Measurements from ENCODE around the gene NCKAP5L.

Gene NCKAP5L

DNA sequence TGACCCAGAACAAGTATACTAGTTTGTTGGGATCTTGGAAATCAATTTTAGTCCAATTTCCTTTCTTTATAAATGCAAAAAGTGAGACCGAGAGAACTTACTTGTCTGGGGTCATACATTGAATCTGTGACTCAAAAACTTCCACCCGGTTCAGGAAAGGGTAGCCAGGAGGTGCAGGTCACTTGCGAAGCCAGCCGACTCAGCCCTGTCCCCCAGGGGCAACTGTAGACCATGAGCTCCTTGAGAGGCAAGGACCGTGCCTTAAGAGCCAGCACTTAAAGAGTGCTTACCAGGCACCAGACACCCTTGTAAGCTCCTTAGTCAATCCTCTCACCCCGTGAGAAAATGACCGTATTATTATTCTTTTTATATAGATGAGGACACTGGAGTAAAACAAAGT is 15.2 kb upstream of the NCKAP5L start:
- Histone ChIP-seq H3K27ac (ENCODE audit: insufficient read depth, low read length, poor library complexity, severe bottlenecking) (peak overlapping the region; percentile 75), H3K9me3 (ENCODE audit: control insufficient read depth, low read length) (no peaks in the 10 kb centered on the region), H3K4me3 (ENCODE audit: insufficient read depth, low read depth, low read length, poor library complexity, severe bottlenecking) (peak overlapping the region; percentile 64), H3K36me3 (ENCODE audit: control insufficient read depth, insufficient read depth, low read length) (no peaks in the 10 kb centered on the region), H3K27me3 (replicated peaks; ENCODE audit: control insufficient read depth, insufficient read depth, low read length, poor library complexity, severe bottlenecking) (no peaks in the 10 kb centered on the region), H3K4me1 (ENCODE audit: control insufficient read depth, insufficient read depth, low read length, poor library complexity, severe bottlenecking) (peaks cover 14% of the 10 kb centered on the region)
- DNase-seq: no peak

- Histone ChIP-seq H3K27ac (ENCODE audit: insufficient read depth, low read length, poor library complexity, severe bottlenecking) (peak within 1 kb of the TSS; percentile 75), H3K9me3 (ENCODE audit: control insufficient read depth, low read length) (no peaks in the 10 kb centered on the region), H3K36me3 (ENCODE audit: control insufficient read depth, insufficient read depth, low read length) (no peaks in the 10 kb centered on the region), H3K27me3 (replicated peaks; ENCODE audit: control insufficient read depth, insufficient read depth, low read length, poor library complexity, severe bottlenecking) (no peaks in the 10 kb centered on the region), H3K4me3 (ENCODE audit: insufficient read depth, low read depth, low read length, poor library complexity, severe bottlenecking) (peak within 1 kb of the TSS; percentile 64), H3K4me1 (ENCODE audit: control insufficient read depth, insufficient read depth, low read length, poor library complexity, severe bottlenecking) (peaks cover 14% of the 10 kb centered on the region)
- DNase-seq: peak; percentile 86 to 91 (median 88)
Observed at GRCh38 chr12:49842519-49843352, 14.5 kb upstream of the NCKAP5L start, which contains the start of gene BCDIN3D. Gene BCDIN3D, minus strand, starts transcription at chr12:49843106. Its CDS starts 19 bp downstream, at chr12:49843087.

DNA sequence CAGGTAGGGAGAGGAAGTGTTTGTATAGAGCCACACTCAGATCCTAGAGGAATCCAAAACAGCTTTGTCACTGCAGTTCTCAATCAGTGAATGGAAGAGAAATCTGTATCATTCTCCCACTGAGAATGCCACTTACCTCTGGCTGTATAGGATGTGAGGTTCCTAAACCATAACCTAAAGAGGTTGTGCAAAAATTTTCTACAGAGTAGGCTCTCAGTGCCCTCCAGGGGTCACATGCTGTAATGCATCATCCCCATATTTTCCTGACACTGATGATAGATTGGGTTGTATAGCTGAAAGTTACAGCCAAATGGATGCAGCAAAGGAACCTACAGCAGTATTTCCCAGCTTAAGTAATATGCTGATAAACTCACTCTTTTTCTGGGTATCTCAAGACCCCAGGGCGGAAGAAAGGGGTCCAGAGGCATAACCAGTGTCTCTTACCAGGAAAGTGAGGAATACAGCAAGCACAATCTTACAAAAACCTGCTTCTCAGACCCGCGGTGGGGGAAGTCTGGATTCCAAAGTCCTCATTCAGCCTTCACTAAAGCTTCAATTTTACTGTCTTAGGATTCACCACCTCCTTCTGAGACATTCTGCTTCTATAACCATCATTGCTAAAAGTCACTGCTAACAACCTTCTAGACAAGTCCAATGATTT is 10.9 kb upstream of the NCKAP5L start:
- H3K27me3 ChIP-seq (replicated peaks; ENCODE audit: control insufficient read depth, insufficient read depth, low read length, poor library complexity, severe bottlenecking): no peaks in the 10 kb centered on the region
- no peaks in the 10 kb centered on the region for H3K9me3 ChIP-seq (ENCODE audit: control insufficient read depth, low read length)
- no peak overlapping the region for H3K4me3 ChIP-seq (ENCODE audit: insufficient read depth, low read depth, low read length, poor library complexity, severe bottlenecking)
- no peak overlapping the region for H3K27ac ChIP-seq (ENCODE audit: insufficient read depth, low read length, poor library complexity, severe bottlenecking)
- H3K4me1 ChIP-seq (ENCODE audit: control insufficient read depth, insufficient read depth, low read length, poor library complexity, severe bottlenecking): peaks cover 5% of the 10 kb centered on the region
- H3K36me3 ChIP-seq (ENCODE audit: control insufficient read depth, insufficient read depth, low read length): no peaks in the 10 kb centered on the region
- no peak for DNase-seq

- Histone ChIP-seq H3K27me3 (replicated peaks; ENCODE audit: control insufficient read depth, insufficient read depth, low read length, poor library complexity, severe bottlenecking) (no peaks in the 10 kb centered on the region), H3K4me3 (ENCODE audit: insufficient read depth, low read depth, low read length, poor library complexity, severe bottlenecking) (no peak overlapping the region), H3K4me1 (ENCODE audit: control insufficient read depth, insufficient read depth, low read length, poor library complexity, severe bottlenecking) (peaks cover 10% of the 10 kb centered on the region), H3K9me3 (ENCODE audit: control insufficient read depth, low read length) (no peaks in the 10 kb centered on the region), H3K27ac (ENCODE audit: insufficient read depth, low read length, poor library complexity, severe bottlenecking) (no peak overlapping the region), H3K36me3 (ENCODE audit: control insufficient read depth, insufficient read depth, low read length) (no peaks in the 10 kb centered on the region)
- no peak for DNase-seq
Observed at GRCh38 chr12:49832836-49833421, 4.7 kb upstream of the NCKAP5L start.

DNA sequence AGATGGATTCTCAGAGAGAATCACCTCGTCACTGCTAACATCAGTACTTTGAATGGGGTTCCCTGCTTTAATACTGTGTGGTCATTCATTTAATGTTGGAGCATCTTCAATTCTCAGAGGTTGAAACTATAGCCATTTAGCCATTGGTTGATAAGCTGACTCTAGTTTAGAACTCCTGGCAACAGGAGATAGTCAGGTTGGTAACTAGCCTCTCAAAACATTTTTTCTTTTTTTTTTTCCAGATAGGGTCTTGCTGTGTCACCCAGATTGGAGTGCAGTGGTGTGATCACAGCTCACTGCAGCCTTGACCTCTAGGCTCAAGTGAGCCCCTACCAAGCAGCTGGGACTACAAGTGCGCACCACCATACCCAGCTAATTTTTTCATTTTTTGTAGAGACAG is 3.5 kb upstream of the NCKAP5L start:
- Histone ChIP-seq H3K9me3 (ENCODE audit: control insufficient read depth, low read length) (no peaks in the 10 kb centered on the region), H3K27me3 (replicated peaks; ENCODE audit: control insufficient read depth, insufficient read depth, low read length, poor library complexity, severe bottlenecking) (no peaks in the 10 kb centered on the region), H3K4me3 (ENCODE audit: insufficient read depth, low read depth, low read length, poor library complexity, severe bottlenecking) (no peak overlapping the region)

DNA sequence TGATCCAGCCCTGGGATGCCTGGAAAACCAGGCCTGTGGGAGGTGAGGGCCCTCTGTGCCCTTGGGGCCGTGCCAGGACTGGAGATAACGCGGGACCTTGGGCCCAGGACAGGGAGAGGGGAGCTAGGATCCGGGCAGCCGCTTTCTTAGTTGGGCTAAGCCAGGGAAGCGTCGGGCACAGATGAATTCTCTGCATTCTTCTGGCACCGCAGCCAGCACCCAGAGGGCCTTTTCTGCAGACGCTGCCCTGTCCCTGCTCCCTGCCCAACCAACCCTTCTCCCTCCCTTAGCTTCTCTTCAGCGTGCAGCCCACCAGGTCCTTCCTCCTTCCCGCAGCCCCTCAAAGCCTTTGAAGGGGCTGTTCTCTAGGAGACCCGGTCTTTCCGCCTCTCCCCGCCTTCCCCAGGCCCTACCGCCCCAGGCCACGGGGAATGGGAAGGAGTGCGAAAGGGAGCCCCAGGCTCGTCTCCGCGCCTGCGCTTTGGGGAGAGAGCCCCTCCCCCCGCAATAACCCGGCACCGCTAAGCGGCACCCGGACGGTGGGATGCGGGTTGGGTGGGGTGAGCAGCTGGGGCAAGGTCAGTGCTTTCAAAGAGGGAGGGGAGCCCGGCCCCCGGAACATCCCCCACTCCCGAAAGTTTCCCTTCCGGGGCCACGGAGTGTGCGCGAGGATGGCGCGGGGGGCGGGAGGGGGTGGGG is 663 bp downstream of the NCKAP5L start:
- Histone ChIP-seq H3K36me3 (ENCODE audit: control insufficient read depth, insufficient read depth, low read length) (no peaks in the 10 kb centered on the region), H3K27me3 (replicated peaks; ENCODE audit: control insufficient read depth, insufficient read depth, low read length, poor library complexity, severe bottlenecking) (no peaks in the 10 kb centered on the region), H3K27ac (ENCODE audit: insufficient read depth, low read length, poor library complexity, severe bottlenecking) (peak overlapping the region; percentile 39), H3K9me3 (ENCODE audit: control insufficient read depth, low read length) (no peaks in the 10 kb centered on the region), H3K4me3 (ENCODE audit: insufficient read depth, low read depth, low read length, poor library complexity, severe bottlenecking) (peak overlapping the region; percentile 75), H3K4me1 (ENCODE audit: control insufficient read depth, insufficient read depth, low read length, poor library complexity, severe bottlenecking) (peaks cover 18% of the 10 kb centered on the region)
- DNase-seq: peak; percentile 7 to 34 (median 27)

More for the DNA sequence above, 3.5 kb upstream of the NCKAP5L start:
- DNase-seq: no peak
- Histone ChIP-seq H3K36me3 (ENCODE audit: control insufficient read depth, insufficient read depth, low read length) (no peaks in the 10 kb centered on the region), H3K27ac (ENCODE audit: insufficient read depth, low read length, poor library complexity, severe bottlenecking) (no peak overlapping the region), H3K4me1 (ENCODE audit: control insufficient read depth, insufficient read depth, low read length, poor library complexity, severe bottlenecking) (peaks cover 18% of the 10 kb centered on the region)

DNA sequence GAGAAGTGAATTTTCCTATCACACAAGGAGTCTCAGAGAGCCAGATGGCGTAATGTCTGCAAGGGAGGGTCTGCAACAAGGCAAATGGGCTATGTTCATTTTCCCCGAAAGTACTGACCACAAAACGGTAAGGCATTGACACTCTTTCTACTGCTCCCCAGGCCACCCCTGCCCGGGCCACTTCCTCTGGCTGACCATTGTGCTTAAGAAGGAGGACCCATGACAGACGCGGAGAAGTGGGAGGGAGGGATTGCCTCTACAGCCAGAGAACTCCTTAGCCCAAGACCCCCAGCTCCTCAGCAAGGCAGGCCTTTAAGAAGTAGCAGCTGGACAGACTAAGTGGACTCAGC is 1.2 kb downstream of the NCKAP5L start:
- peaks cover 18% of the 10 kb centered on the region for H3K4me1 ChIP-seq (ENCODE audit: control insufficient read depth, insufficient read depth, low read length, poor library complexity, severe bottlenecking)
- H3K27me3 ChIP-seq (replicated peaks; ENCODE audit: control insufficient read depth, insufficient read depth, low read length, poor library complexity, severe bottlenecking): no peaks in the 10 kb centered on the region
- no peak overlapping the region for H3K4me3 ChIP-seq (ENCODE audit: insufficient read depth, low read depth, low read length, poor library complexity, severe bottlenecking)
- DNase-seq: no peak
- no peaks in the 10 kb centered on the region for H3K36me3 ChIP-seq (ENCODE audit: control insufficient read depth, insufficient read depth, low read length)
- no peaks in the 10 kb centered on the region for H3K9me3 ChIP-seq (ENCODE audit: control insufficient read depth, low read length)
- no peak overlapping the region for H3K27ac ChIP-seq (ENCODE audit: insufficient read depth, low read length, poor library complexity, severe bottlenecking)

GRCh38 chr12:49825971-49826421 is 2.2 kb downstream of the NCKAP5L start:
- Histone ChIP-seq H3K4me1 (ENCODE audit: control insufficient read depth, insufficient read depth, low read length, poor library complexity, severe bottlenecking) (peaks cover 26% of the 10 kb centered on the region), H3K9me3 (ENCODE audit: control insufficient read depth, low read length) (no peaks in the 10 kb centered on the region), H3K27ac (ENCODE audit: insufficient read depth, low read length, poor library complexity, severe bottlenecking) (no peak overlapping the region), H3K4me3 (ENCODE audit: insufficient read depth, low read depth, low read length, poor library complexity, severe bottlenecking) (no peak overlapping the region), H3K27me3 (replicated peaks; ENCODE audit: control insufficient read depth, insufficient read depth, low read length, poor library complexity, severe bottlenecking) (no peaks in the 10 kb centered on the region), H3K36me3 (ENCODE audit: control insufficient read depth, insufficient read depth, low read length) (no peaks in the 10 kb centered on the region)
- DNase-seq: no peak

DNA sequence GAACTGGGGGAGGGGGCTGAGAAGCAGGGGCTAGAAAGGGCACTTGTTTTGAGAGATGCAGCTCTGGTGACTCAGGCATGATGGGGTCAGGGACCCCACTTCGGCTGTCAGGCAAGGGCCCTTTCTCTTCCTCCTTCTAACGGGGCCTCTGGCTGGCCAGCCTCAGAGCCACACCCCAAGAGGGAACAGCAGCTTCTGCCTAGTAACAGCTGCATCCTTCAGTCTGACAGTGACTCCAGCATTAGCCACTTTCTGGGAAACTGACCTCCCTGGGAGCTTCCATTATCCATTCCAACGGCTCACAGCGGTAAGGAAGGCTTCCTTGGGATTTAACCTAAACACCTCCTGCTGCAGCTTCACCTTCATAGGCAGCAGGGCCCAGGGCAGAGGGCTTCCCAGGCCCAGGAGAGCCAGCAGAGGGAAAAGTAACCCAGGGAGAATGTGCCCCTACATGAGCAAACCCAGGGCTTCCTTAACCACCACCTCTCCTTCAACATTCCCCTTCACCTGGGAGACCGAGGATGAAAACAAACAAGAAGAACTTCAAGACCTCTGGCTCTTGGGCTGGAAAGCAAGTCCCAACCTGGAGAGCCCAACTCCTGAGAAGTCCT is 2.7 kb downstream of the NCKAP5L start:
- H3K36me3 ChIP-seq (ENCODE audit: control insufficient read depth, insufficient read depth, low read length): no peaks in the 10 kb centered on the region
- no peak overlapping the region for H3K27ac ChIP-seq (ENCODE audit: insufficient read depth, low read length, poor library complexity, severe bottlenecking)
- H3K4me3 ChIP-seq (ENCODE audit: insufficient read depth, low read depth, low read length, poor library complexity, severe bottlenecking): no peak overlapping the region
- no peaks in the 10 kb centered on the region for H3K27me3 ChIP-seq (replicated peaks; ENCODE audit: control insufficient read depth, insufficient read depth, low read length, poor library complexity, severe bottlenecking)
- peaks cover 28% of the 10 kb centered on the region for H3K4me1 ChIP-seq (ENCODE audit: control insufficient read depth, insufficient read depth, low read length, poor library complexity, severe bottlenecking)
- no peak for DNase-seq
- H3K9me3 ChIP-seq (ENCODE audit: control insufficient read depth, low read length): no peaks in the 10 kb centered on the region
